CD4-positive, alpha-beta T cell treated with Interleukin-4 for 1 hour (primary cell): Measurements from ENCODE around the gene GCC1.

Experiments
- DNase-seq, 2 donors: peaks; one replicate each; pipeline ENCODE4 v3.0.0-alpha.2; 2020 to 2022

GCC1 gene

GRCh38 chr7:127535546-127536393 is 49.6 kb downstream of the GCC1 start:
- DNase-seq, result no peak

DNA sequence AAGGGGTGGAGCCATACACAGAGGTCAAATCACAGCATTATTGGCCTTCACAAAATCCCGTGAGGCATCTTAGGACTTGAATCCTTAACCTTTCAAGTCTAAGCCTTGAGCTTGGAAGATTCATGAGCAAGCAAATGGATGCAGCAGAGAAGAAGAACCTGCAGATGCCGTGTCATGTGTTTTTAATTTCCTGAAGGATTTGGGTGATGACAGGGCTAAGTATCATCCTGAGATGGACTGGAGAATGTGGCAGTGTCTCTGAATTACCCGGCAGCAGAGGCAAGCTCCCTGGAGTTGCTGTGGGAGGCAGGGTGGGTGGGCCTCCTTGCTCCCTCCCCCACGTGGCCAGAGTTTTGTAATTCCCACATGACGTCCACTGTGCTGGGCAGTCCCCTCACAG is 50.8 kb downstream of the GCC1 start:
- DNase-seq, result no peak

- DNase-seq, result no peak
Measured at GRCh38 chr7:127532736-127533135, 52.7 kb downstream of the GCC1 start.

DNA sequence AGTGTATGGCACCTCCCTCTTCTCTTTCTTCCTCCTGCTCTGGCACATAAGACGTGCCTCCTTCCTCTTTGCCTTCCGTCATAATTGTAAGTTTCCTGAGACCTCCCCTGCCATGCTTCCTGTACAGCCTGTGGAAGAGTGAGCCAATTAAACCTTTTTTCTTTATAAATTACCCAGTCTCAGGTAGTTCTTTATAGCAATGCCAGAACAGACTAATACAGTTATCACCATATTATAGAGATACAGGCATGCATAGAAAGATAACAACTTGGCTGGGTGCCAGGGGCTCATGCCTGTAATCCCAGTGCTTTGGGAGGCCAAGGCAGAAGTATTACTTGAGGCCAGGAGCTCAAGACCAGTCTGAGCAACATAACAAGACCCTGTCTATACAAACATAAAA is 53.2 kb downstream of the GCC1 start:
- DNase-seq, result no peak
